Measurements from ENCODE around the gene TOMM6.

- TF ChIP-seq CTCF (IDR thresholded peaks at IDR 0.05) (no peak), POLR2A (IDR thresholded peaks at IDR 0.05) (no peak), POLR2AphosphoS5 (IDR thresholded peaks at IDR 0.05) (no peak)
Measured at GRCh38 chr6:41748542-41748941, 39.0 kb upstream of the TOMM6 start.

Measured in prostate gland (tissue), 2 donors.